ENCODE results near the gene C1QTNF6. TPM values are rescaled to one million over a fixed set of nuclear protein-coding genes. Genes with fewer than 3 reads are reported as not detected.

Gene C1QTNF6
- total and polyA plus RNA-seq, 2 donors (not counting 3 experiments of a cell fraction or from before 2014, with no cell fraction given): 20.2 to 27.6 TPM

DNA sequence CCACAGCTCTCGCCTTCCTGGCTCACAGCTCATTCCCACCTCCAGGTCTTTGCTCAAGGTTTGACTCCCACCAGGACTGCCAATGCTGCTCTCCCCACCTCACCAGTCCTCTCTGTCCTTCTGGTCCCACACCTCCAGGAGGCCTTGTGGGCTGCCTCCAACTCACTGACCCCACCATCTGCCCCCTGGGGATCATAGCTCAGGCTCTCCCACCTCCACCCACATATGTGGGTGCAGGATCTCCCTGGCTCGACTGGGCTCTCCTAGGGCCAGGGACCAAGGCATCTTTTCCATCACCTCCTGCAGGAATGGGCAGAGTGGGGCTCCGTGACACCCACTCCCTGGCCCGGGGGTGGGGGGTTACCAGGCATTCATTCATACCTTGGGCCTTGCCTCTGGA, 38.0 kb upstream of the C1QTNF6 start:
- intact Hi-C loops (cut with micrococcal nuclease) (no loop called here), dilution Hi-C loops (cut with MboI; ENCODE audit: extremely low pct_ligation_motif_present, low sequenced_read_pairs) (no loop called here)
- Histone ChIP-seq H3K4me3 (replicated peaks in 1 of 3; ENCODE audit: insufficient read depth in 1 of 3, low read depth in 1 of 3, low read length in 3 of 3) (no peak overlapping the region), H3K9me1 (replicated peaks; ENCODE audit: control insufficient read depth, extremely low read depth, insufficient read depth, low read length) (no peaks in the 10 kb centered on the region), H2AFZ (ENCODE audit: low read depth, low read length) (no peak overlapping the region), H3K79me2 (ENCODE audit: control insufficient read depth, insufficient read depth, low read length) (no peaks in the 10 kb centered on the region), H3K9me3 (replicated peaks; ENCODE audit: control insufficient read depth, insufficient read depth, low read length) (no peaks in the 10 kb centered on the region), H3K27me3 (ENCODE audit: control insufficient read depth in 2 of 2, insufficient read depth in 2 of 2, low read length in 2 of 2) (no peaks in the 10 kb centered on the region), H3K4me2 (ENCODE audit: insufficient read depth, low read length) (no peak overlapping the region), H3K36me3 (ENCODE audit: control insufficient read depth in 2 of 2, extremely low read depth in 1 of 2, insufficient read depth in 2 of 2, low read length in 2 of 2) (peaks cover 5 to 6% of the 10 kb centered on the region in 2 experiments), H3K4me1 (ENCODE audit: control insufficient read depth, extremely low read depth, insufficient read depth, low read length) (peaks cover 27% of the 10 kb centered on the region), H3K9ac (replicated peaks; ENCODE audit: extremely low read depth, insufficient read depth, low read length) (no peak overlapping the region), H4K20me1 (replicated peaks; ENCODE audit: control insufficient read depth, extremely low read depth, insufficient read depth, low read length) (no peaks in the 10 kb centered on the region), H3K27ac (ENCODE audit: insufficient read depth, low read depth, low read length) (no peak overlapping the region)
- no TSS peak for BruUV-seq (replicated peaks)
- DNase-seq (ENCODE audit: low read depth, low spot score) (no peak), FAIRE-seq (no peak)
- POLR2A ChIA-PET: no interaction called here
- CTCF ChIA-PET: interaction anchor here (0.8 to 5.4 kb wide), 6 partner anchors 10 to 230 kb away, joined by 3 to 64 read pairs (median 4); no protein-coding TSS in a partner anchor
- TF ChIP-seq POLR2A (IDR thresholded peaks at IDR 0.05; ENCODE audit: low read depth, low read length): no peak
- TF ChIP-seq, protein P1, sequence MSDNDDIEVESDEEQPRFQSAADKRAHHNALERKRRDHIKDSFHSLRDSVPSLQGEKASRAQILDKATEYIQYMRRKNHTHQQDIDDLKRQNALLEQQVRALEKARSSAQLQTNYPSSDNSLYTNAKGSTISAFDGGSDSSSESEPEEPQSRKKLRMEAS (IDR thresholded peaks at IDR 0.05; ENCODE audit: insufficient read depth, insufficient read length): no peak
- TF ChIP-seq POLR2AphosphoS5 (IDR thresholded peaks at IDR 0.05; ENCODE audit: insufficient read depth, low read depth, low read length): no peak
- no peak for TF ChIP-seq MYC (IDR thresholded peaks at IDR 0.05; ENCODE audit: low read depth, low read length)
- no peak for TF ChIP-seq JUN (IDR thresholded peaks at IDR 0.05; ENCODE audit: borderline replicate concordance, insufficient read depth, insufficient read length, low read depth)
- no peak for TF ChIP-seq FOS (IDR thresholded peaks at IDR 0.05; ENCODE audit: borderline replicate concordance, insufficient read depth, low read length)
- TF ChIP-seq, protein P2, sequence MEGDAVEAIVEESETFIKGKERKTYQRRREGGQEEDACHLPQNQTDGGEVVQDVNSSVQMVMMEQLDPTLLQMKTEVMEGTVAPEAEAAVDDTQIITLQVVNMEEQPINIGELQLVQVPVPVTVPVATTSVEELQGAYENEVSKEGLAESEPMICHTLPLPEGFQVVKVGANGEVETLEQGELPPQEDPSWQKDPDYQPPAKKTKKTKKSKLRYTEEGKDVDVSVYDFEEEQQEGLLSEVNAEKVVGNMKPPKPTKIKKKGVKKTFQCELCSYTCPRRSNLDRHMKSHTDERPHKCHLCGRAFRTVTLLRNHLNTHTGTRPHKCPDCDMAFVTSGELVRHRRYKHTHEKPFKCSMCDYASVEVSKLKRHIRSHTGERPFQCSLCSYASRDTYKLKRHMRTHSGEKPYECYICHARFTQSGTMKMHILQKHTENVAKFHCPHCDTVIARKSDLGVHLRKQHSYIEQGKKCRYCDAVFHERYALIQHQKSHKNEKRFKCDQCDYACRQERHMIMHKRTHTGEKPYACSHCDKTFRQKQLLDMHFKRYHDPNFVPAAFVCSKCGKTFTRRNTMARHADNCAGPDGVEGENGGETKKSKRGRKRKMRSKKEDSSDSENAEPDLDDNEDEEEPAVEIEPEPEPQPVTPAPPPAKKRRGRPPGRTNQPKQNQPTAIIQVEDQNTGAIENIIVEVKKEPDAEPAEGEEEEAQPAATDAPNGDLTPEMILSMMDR (IDR thresholded peaks at IDR 0.05; ENCODE audit: extremely low read depth in 1 of 2, insufficient read depth in 1 of 2, low read depth in 1 of 2, low read length in 2 of 2): no peak
- no peak for TF ChIP-seq EZH2 (IDR thresholded peaks at IDR 0.05; ENCODE audit: borderline replicate concordance, low read depth, low read length, severe bottlenecking)
- TF ChIP-seq GATA2 (IDR thresholded peaks at IDR 0.05; ENCODE audit: insufficient read depth, insufficient read length, low read depth, low read length): no peak

Data from endothelial cell of umbilical vein (primary cell).